LNCaP clone FGC (cell line): ENCODE data around the gene SAMSN1.

Experiments used
- DNase-seq: peaks from one replicate; pipeline ENCODE4 v3.0.0-alpha.2; 2011; ENCODE audit warnings: low read depth
- H3K4me3 ChIP-seq: 2 replicates; pipeline ENCODE4 v1.5.1; 2011; ENCODE audit warnings: mild to moderate bottlenecking, low read depth, low read length, control low read depth
- TF ChIP-seq, protein P1 (sequence below): IDR thresholded peaks from 2 replicates; pipeline ENCODE4 v1.5.1; 2012; ENCODE audit warnings: mild to moderate bottlenecking; ENCODE audit not compliant: control insufficient read depth, insufficient read depth; ENCODE audit errors: extremely low read depth

SAMSN1 gene

GRCh38 chr21:14533499-14534428 is 12.4 kb downstream of the SAMSN1 start:
- H3K4me3 ChIP-seq, result no peak overlapping the region
- TF ChIP-seq, protein P1, sequence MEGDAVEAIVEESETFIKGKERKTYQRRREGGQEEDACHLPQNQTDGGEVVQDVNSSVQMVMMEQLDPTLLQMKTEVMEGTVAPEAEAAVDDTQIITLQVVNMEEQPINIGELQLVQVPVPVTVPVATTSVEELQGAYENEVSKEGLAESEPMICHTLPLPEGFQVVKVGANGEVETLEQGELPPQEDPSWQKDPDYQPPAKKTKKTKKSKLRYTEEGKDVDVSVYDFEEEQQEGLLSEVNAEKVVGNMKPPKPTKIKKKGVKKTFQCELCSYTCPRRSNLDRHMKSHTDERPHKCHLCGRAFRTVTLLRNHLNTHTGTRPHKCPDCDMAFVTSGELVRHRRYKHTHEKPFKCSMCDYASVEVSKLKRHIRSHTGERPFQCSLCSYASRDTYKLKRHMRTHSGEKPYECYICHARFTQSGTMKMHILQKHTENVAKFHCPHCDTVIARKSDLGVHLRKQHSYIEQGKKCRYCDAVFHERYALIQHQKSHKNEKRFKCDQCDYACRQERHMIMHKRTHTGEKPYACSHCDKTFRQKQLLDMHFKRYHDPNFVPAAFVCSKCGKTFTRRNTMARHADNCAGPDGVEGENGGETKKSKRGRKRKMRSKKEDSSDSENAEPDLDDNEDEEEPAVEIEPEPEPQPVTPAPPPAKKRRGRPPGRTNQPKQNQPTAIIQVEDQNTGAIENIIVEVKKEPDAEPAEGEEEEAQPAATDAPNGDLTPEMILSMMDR, result no peak
- DNase-seq, result no peak

- no peak for DNase-seq
- no peak overlapping the region for H3K4me3 ChIP-seq
- TF ChIP-seq, protein P1, result no peak
Measured at GRCh38 chr21:14531757-14532316, 14.3 kb downstream of the SAMSN1 start.

GRCh38 chr21:14530592-14530991 is 15.5 kb downstream of the SAMSN1 start:
- TF ChIP-seq, protein P1, result no peak
- DNase-seq, result no peak
- H3K4me3 ChIP-seq, result no peak overlapping the region

GRCh38 chr21:14528815-14529214 is 17.3 kb downstream of the SAMSN1 start:
- TF ChIP-seq, protein P1, result no peak
- no peak for DNase-seq
- H3K4me3 ChIP-seq, result no peak overlapping the region

- no peak overlapping the region for H3K4me3 ChIP-seq
- TF ChIP-seq, protein P1, result no peak
- no peak for DNase-seq
Measured at GRCh38 chr21:14527696-14528652, 18.1 kb downstream of the SAMSN1 start.

DNA sequence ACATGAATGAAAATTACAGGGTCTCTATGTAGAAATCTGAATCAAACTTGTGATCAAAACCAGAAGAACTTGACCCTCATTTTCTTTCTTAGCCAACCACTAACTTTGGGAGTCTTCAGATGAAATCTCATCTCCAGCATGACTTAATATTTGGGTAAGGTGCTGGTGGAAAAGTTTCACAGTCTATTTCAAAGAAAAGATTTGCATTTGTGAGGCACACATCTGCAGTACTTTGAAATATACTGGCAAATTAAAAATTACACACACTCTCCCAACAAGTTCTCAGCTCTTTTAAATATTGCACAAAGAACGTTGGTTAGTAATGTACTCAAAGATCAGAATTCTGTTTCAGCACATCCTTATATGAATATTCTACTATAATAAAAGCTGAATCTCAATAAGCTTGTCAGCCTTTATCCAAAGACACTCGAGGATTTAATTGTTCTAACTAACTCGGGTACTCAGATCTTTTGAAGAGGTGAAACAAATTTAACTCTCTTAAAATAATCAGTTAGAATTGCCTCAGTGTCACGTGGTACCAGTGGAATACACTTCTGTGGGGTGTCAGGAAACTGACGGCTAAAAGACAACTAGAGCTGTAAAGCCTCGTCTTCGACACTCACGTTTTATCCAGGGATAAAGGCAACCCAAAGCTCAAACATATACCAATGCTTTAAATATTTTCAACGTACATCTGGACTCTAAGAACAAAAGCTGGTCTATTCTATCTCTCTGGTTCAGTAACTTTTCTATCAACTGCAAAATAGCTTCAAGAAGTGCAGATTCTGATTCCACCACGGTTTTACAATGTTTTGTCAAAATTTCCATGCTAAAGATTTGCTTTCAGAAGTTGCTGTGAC is 19.0 kb downstream of the SAMSN1 start:
- H3K4me3 ChIP-seq, result no peak overlapping the region
- no peak for DNase-seq
- TF ChIP-seq, protein P1, result no peak
